Measurements from ENCODE around the gene ACSS2. TPM values are rescaled to one million over a fixed set of nuclear protein-coding genes. Genes with fewer than 3 reads are reported as not detected.

ACSS2 gene
- total RNA-seq, 1 experiment from 2014 or later = 48.2 TPM

DNA sequence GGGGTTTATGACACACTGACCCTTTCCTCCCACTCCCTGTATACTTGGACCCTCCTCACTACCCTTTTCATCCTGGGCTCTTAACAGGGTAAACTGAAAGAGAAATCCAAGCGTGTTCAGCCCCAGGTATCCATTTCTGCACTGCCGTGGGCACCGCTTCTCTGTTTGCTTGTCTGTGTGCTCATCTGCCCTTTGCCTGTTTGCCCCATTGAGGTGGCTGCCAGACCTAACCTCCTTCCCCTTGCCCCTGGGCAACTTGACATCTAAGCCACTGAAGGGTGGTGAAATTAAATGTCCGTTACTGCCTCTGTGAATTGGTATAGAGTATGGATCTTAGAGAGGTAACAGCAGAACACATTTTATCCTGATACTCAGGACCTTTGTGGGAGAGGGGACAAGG lies 38.7 kb downstream of the ACSS2 start:
- DNase-seq (ENCODE audit: low read depth) = no peak

DNA sequence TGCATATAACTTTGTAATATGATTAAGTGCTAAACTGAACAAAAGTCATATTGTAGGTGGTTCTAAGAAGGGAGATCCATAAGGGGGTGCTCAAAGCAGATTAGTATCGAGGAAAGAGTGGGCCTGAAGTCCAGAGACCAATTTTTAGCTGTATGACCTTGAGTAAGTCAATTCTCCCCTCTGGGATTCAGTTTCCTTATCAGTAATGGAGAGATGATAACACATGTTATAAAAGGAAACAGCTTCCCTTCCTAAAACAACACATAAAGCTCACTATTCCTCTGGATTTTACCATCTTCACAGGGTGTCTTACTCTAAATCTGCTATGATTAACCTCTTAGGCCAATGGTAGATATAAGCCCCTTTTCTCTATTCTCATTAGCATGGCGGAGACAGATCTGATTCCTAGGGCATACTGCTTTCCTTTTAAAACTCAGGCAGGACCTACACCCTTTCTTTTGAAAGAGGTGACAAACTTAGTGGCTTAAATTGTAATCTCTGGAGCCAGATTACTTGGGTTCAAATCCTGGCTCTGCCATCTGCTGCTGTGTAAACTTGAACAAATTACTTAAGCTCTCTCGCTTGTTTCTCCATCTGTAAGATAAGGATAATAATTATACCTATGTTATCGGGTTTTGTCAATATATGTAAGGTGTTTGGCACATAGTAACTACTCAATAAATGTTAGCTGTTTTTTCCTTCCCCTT lies 39.5 kb downstream of the ACSS2 start:
- no peak for DNase-seq (ENCODE audit: low read depth)

DNA sequence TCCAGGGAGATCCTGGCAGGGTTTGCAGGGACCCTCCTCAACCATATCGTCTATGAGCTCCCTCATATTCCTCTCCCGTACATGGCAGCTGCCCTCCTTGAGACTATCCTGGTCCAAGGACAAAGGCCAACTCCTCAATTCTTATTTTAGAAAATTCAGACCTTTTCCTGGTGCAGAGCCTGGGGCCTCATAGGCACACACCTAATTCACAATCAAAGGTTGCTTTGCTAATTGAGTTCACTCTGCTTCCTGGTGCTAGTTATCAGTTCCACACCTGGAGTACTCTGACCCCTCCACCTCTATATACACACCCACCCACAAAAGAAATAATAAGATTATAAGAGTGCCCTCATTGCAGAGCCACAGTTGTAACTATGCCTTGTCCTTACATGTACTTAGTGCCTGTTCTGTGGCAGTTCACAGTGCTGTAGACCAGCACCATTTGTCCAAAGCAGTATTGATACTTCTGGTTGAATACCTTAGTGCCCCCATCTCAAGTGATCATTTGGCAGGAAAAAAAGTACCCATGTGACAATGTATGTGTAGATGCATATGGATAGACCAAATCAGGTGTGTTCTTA lies 40.5 kb downstream of the ACSS2 start:
- DNase-seq (ENCODE audit: low read depth) = no peak

DNA sequence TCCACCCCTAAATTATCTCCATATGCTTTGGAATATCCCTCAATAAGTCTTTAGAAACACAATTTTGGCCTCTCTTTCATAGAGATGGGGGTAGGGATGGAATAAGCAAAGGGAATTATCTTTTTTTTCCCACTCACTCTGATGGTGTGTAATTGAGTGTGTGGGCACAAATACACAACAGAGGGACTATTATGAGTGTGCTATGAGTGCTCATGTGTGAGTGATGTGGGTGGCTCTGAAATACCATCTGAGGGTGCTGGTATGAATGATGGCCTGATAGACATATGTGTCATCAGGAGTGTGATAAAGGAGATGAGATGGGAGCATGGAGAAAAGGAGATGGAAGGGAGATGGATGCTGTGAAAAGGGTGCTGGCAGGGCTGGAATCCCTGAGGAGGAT lies 43.6 kb downstream of the ACSS2 start:
- no peak for DNase-seq (ENCODE audit: low read depth)

DNA sequence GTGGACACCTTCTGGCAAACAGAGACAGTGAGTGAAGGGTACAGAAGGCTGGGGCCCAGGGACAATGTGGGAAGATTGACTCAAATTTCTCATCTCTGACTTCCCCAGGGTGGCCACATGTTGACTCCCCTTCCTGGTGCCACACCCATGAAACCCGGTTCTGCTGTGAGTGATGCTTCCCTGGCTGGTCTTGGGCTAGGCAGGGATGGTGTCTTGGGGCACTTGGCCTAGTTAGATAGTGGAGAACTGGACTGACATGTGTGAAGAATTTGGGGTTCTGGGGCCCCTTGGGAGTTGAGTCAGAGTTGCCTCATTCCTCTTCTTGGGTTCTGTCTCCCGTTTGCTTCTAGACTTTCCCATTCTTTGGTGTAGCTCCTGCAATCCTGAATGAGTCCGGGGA lies 45.0 kb downstream of the ACSS2 start:
- no peak for DNase-seq (ENCODE audit: low read depth)

DNA sequence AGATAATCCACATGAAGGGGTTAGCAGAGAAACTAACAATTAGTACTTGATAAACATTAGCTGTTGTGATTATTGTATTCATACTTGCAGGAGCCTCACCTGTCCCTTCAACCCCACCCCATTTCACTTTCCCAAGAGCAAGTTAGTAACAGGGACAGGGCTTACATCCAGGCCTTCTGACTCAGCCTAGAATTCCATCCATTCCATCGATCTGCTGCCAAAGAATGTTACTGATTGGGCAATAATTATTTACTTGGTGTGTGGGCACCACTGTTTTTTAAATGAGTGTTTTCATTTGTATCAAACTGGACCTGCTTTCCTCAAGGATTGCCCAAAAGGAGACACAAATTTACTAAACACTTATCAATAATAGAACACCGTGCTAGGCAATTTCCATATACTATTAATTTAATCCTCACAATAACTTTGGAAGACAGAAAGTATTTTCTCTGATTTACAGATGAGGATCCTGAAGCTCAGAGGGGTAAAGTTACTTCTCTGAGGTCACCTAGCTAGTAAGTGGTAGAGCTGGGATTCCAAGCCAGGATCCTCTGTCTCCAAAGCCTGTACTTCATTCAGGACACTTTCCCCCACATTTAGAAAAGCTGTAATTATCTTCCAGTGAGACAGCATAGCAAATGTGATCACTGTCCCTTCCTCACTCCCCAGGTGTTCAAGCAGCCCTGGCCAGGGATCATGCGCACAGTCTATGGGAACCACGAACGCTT lies 46.4 kb downstream of the ACSS2 start:
- peak; percentile 73 for DNase-seq (ENCODE audit: low read depth)

DNA sequence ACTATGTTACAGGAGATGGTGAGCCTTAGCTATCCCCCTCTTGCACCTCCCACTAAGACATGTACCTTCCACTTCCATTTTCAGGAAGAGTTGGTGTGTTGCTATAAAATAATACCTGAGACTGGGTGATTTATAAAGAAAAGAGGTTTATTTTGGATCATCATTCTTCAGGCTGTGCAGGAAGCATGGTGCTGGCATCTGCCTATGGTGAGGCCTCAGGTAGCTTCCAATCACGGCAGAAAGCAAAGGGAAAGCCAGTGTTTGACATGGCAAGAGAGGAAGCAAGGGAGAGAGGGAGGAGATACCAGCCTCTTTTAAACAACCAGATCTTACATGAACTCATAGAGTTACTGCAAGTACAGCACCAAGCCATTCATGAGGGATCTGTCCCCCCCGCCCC lies 47.0 kb downstream of the ACSS2 start:
- DNase-seq (ENCODE audit: low read depth) = no peak

DNA sequence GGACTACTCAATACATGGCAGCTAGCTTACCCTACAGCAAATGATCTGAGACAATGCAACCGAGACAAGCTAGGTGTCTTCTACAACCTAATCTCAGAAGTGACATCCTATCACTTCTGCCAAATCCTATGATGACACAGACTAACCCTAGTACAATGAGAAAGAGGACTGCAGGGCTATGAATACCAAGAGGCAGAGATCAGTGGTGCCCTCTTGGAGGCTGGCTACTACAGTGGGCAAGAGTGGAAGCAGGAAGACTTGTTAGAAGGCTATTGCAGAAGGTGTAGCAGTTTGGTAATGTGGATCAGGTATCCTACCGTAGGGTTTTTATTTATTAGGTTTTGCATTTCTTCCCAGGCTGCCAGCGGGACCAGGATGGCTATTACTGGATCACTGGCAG lies 48.9 kb downstream of the ACSS2 start:
- no peak for DNase-seq (ENCODE audit: low read depth)

DNA sequence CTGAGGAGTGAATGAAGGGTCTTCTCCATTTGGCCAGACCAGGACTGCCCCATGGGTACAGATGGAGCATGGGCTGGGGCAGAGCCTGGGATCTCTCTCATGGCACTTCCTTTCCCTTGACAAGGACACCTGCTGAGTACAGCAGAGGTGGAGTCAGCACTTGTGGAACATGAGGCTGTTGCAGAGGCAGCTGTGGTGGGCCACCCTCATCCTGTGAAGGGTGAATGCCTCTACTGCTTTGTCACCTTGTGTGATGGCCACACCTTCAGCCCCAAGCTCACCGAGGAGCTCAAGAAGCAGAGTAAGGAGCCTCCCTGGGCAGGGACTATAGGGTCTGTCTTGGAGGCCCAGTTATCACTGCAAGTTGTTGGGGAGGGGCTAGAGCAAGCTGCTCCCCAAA lies 49.6 kb downstream of the ACSS2 start:
- no peak for DNase-seq (ENCODE audit: low read depth)

DNA sequence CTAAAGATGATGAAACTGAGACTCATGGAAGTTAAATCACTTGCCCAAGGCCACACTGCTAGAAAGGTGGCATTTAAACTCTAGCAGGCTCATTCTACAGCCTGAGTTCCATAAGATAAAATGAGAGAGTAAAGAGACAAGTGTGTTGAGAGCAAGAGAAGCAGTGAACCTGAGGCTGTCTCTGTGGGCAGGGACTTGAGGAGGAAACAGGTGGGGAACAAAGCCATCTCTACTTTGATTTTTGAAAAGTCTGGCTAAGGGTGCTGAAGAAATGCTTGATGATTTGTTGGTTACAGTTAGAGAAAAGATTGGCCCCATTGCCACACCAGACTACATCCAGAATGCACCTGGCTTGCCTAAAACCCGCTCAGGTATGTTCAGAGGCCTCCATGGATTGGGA lies 50.2 kb downstream of the ACSS2 start:
- no peak for DNase-seq (ENCODE audit: low read depth)

DNA sequence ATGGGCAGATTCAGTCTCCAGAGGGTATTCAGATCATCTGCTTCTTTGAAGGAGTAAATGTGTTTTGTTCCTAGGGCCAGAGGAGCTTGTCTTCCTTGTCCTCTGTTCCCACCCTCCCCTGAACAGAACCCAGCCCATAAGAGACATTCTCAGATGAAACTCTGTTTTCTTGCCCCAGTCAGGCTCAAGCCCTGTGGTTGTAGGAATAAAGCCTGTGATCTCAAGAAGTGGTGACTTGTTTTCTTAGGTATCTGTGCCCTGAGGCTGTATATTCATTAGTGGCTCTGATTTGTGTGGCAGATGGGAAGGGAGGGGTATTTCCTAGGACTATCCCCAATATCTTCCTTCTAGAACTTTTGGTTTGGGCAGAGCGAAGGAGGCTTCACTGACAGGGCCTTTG lies 51.3 kb downstream of the ACSS2 start:
- peak; percentile 64 for DNase-seq (ENCODE audit: low read depth)

DNA sequence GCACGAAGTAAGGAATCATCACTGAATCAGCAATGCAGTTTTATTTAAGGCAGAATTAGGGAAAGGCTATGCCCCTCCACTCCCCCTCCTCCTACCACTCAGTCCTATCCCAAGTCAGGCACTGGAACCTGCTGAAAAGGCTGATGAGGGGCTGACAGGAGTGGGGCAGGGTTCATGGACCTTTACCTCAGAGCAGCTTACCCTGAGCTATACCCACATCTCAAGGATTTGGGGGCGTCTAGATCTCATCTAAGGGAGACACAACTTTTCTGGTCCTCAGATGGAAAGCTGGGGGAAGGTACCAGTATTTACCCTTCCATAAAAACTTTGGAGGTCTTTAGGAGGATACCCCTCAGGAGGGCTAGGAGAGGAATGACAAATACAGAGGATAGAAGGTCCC lies 52.0 kb downstream of the ACSS2 start:
- no peak for DNase-seq (ENCODE audit: low read depth)

DNA sequence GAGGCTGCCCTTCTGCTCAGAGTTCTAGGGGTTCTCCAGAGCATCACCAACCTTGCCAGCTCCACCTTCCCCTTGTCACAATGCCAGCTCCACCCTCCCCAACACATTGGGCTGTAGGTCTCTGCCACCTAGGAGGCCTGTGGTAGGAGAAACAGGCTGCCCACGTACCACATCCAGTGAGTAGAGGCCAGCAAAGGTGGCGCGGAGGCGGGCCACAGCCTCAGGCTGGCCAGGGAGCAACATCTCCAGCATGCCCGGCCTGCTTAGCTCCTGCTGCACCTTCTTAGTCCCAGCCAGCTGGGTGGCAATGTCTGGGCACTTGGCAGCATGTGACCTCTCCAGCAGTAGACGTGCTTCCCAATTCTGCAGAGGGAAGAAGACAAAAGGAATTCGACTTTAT lies 55.4 kb downstream of the ACSS2 start:
- DNase-seq (ENCODE audit: low read depth) = no peak

DNA sequence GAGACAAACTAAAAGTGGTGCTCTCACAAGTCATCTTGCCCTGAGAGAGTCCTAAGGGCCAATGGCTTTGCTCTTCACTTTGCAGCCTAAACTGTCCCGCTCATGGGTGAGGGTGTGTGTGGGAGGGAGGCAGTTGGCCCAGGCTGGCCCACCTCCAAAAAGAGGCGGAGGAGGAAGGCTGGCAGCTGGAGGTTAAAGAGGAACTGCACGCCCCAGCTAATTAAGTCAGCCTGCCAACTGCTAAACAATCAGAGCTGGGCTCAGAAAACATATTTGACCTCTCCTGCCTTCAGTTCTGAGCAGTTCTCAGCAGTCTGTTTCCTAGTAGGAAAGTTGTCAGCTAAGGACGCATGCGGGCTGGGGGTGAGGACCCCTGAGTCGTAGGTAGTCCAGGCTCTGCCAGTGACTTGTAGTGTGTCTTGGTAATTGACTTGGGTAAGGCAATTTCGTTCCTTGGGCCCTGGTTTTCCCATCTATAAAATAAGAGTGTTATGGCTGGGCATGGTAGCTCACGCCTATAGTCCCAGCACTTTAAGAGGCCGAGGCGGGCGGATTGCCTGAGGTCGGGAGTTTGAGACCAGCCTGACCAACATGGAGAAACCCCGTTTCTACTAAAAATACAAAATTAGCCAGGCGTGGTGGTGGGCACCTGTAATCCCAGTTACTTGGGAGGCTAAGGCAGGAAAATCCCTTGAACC lies 62.2 kb downstream of the ACSS2 start:
- DNase-seq (ENCODE audit: low read depth) = no peak

DNA sequence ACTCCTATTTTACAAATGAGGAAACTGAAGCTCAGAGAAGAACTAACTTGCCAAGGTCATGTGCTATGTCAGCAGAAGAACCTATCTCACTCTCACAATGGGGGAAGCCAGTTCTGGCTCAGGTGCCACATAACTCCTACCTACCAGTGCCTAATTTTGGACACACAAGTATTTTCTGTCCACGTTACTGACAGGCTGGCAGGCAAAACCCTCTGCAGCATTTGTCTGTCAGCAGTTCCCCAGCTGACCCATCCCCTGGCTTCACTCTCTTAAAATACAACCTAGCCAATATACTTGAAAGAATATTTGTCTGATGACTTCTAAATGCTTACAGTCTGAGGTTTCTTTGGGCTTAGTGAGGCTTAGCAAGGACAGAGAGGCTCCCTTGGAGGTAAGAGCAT lies 63.7 kb downstream of the ACSS2 start:
- DNase-seq (ENCODE audit: low read depth) = no peak

DNA sequence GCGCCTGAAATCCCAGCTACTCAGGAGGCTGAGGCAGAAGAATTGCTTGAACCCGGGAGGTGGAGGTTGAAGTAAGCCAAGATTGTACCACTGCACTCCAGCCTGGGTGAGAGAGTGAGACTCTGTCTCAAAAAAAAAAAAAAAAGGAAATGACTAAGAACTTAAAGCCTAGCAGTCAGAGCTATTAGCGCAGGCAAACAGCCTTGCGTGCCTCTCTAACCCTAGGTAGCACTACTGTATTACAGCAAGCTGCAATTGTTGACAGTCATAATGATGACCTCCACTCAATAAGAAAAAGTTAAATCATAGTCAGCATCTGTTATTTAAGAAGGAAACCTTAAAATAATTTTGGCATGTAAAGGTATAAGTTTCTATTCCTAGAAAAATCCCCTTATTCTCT lies 64.8 kb downstream of the ACSS2 start:
- no peak for DNase-seq (ENCODE audit: low read depth)

DNA sequence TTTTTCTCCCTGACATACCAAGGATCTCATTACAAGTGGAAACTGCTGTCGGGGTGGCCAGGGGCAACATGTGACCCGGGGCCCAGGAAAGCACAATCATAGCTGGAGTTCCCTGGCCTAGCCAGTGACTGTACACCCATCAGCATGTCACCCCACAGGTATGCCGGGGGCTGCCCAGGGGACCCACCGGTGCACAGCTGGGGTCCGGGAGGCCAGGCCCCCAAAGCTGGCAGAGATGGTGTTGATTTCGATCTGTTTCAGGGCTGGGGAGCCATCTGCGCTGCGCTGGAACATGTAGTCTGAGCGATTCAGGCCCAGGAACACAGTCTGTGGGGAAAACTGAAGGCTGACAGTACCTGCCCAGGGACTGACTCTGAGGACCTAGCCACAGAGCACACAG lies 65.9 kb downstream of the ACSS2 start:
- DNase-seq (ENCODE audit: low read depth) = no peak

DNA sequence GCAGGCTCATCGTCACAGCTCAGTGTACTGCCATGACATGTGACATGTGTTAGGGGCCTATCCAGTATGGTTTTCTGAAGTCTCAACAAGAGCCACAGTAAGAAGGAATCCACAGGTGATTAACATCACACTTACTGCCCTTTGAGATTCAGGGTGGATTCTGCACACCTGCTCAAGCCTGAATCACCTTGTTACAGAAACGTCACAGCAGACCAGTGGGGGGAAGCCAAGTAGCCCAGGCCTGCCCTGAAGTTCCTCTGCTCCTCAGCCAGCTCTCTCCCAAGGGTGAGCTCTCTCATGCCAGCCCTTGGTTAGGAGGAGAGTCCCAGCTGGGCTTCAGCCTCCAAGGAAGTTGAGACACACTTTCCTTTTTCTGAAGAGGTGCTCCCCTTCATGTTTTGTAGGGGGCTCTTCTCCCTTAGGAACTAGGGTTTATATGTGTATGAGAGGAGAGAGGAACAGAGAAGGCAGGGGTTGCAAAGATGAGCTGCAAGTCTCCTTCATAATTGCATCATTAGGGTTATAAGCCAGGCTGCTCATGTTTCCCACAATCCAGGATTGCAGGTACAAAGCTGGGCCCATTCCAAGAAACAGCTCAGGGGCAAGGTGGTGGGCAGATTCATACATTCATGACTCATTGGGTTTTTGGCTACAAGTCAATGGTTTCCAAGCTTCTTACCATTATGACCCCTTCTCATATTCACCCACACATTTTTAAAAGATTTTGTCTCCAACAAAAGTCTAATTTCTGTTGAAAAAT lies 67.6 kb downstream of the ACSS2 start:
- DNase-seq (ENCODE audit: low read depth) = peak; percentile 15

DNA sequence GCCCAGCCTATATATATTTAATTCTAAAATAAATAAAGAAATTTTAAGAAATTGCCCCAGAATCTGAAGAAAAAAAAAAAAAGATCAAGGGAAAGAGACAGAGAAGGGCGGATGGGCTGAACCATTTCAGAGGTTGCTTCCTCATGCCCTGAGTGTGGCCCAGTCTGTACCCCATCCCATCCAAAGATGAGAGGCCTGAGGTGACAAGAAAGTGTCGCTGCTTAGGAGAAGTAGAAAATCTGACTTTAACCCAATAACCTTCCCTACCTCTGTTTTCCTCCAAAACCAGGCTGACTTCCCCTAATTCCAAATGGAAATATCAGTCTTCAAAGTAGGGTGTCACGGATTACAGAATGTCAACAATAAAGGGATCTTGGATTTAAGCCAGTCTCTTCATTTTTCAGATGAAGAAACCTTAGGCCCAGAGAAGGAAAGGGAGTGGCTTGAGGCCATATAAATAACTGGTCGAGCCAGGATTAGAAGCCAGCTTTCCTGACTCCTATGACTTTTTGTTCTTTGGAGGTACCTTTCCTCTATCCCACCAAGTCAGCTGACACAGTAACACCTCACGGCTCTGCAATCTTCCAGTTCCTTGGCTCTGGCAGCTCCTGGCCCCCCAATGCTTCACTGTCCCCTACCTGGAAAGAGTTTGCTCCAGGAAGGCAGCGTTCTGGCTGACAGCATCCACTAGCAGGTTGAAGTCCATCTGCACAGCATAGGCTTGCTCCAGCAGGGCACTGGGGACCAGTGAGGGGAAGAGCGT lies 69.1 kb downstream of the ACSS2 start:
- no peak for DNase-seq (ENCODE audit: low read depth)

DNA sequence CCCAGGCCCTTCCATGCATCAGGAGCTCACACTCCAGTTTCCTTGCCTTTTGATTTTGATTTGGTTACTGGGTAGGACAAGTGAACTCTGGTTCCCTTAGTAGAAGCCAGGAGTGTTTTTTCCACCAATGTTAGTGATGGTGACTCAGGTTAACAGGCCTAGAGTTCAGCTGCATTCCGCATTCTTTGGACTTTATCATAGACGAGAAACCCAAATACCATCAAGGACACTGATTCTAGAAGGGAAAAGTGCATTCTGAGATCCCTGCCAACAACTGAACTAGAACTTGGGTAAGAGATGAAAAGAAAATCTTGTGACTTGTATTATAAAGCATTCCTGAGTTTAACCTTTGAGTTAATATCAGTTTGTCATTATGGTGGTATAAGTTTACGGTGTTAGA lies 70.2 kb downstream of the ACSS2 start:
- DNase-seq (ENCODE audit: low read depth) = no peak

DNA sequence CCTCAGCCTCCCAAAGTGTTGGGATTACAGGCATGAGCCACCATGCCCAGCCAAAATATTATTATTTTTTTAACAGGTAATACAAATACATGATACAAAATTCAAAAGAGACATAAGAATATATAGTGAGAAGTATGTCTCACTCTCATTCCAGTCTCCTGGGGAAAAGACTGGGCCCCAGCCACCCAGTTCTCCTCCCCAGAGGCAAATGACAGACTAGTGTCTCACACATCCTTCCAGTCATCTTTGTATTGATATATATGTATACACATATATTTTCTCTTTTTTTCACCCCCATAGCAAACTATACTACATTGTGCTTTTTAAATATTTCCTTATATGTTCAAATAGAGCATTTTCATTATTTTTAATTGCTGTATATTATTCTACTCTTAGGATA lies 70.9 kb downstream of the ACSS2 start:
- no peak for DNase-seq (ENCODE audit: low read depth)
